MM.1S (cell line): Measurements from ENCODE around the gene DLGAP1.
A peak's percentile ranks its signal among the peaks of the same experiment; 100 is the strongest.

ENCODE experiments used
- DNase-seq: peaks from one replicate; pipeline ENCODE4 v3.0.0-alpha.2; 2015
- H2AFZ ChIP-seq: fragments of 300-600 bp; sonication (generic); 2 replicates; pipeline ENCODE4 v1.6.0; 2016; ENCODE audit warnings: antibody characterized with exemption, low read length
- H3F3A ChIP-seq: fragments of 300-600 bp; sonication (generic); 2 replicates; pipeline ENCODE4 v1.6.1; 2016; ENCODE audit warnings: mild to moderate bottlenecking, antibody characterized with exemption, low read length, moderate library complexity, mixed read lengths; ENCODE audit not compliant: insufficient read depth
- H3K27ac ChIP-seq: fragments of 300-600 bp; sonication (generic); 2 replicates; pipeline ENCODE4 v1.5.1; 2016; ENCODE audit warnings: mild to moderate bottlenecking, low read length
- H3K27me3 ChIP-seq: fragments of 300-600 bp; sonication (generic); replicated peaks from 2 replicates; pipeline ENCODE4 v1.6.0; 2016; ENCODE audit warnings: low read length; ENCODE audit not compliant: insufficient read depth
- H3K36me3 ChIP-seq: fragments of 300-600 bp; sonication (generic); replicated peaks from 2 replicates; pipeline ENCODE4 v1.6.1; 2016; ENCODE audit warnings: mild to moderate bottlenecking, low read length, mixed read lengths; ENCODE audit not compliant: insufficient read depth
- H3K4me1 ChIP-seq: fragments of 300-600 bp; sonication (generic); 2 replicates; pipeline ENCODE4 v1.6.1; 2016; ENCODE audit warnings: low read length, mixed read lengths
- H3K4me2 ChIP-seq: fragments of 300-600 bp; sonication (generic); 2 replicates; pipeline ENCODE4 v1.6.0; 2016; ENCODE audit warnings: low read depth, low read length
- H3K4me3 ChIP-seq: fragments of 300-600 bp; sonication (generic); 2 replicates; pipeline ENCODE4 v1.5.1; 2016; ENCODE audit warnings: low read length, mixed read lengths
- H3K79me2 ChIP-seq: fragments of 300-600 bp; sonication (generic); 2 replicates; pipeline ENCODE4 v1.6.1; 2016; ENCODE audit warnings: mixed run types, low read length, mixed read lengths
- H3K9ac ChIP-seq: fragments of 300-600 bp; sonication (generic); 2 replicates; pipeline ENCODE4 v1.6.1; 2016; ENCODE audit warnings: low read length, mixed read lengths
- H3K9me2 ChIP-seq: fragments of 300-600 bp; sonication (generic); replicated peaks from 2 replicates; pipeline ENCODE4 v1.6.1; 2016; ENCODE audit warnings: mild to moderate bottlenecking, low read length, mixed read lengths; ENCODE audit not compliant: insufficient read depth
- H3K9me3 ChIP-seq: fragments of 300-600 bp; sonication (generic); replicated peaks from 2 replicates; pipeline ENCODE4 v1.6.1; 2016; ENCODE audit warnings: mild to moderate bottlenecking, low read length, mixed read lengths; ENCODE audit not compliant: insufficient read depth
- H4K20me1 ChIP-seq: fragments of 300-600 bp; sonication (generic); 2 replicates; pipeline ENCODE4 v1.6.1; 2016; ENCODE audit warnings: mild to moderate bottlenecking, low read length, moderate library complexity, mixed read lengths; ENCODE audit not compliant: insufficient read depth
- EZH2 ChIP-seq: fragments of 300-600 bp; sonication (generic); optimal IDR thresholded peaks from 2 replicates; pipeline ENCODE3; 2017; ENCODE audit warnings: low read depth, mild to moderate bottlenecking, antibody characterized with exemption, low read length, mixed read lengths
- EZH2phosphoT487 ChIP-seq: fragments of 300-600 bp; sonication (generic); IDR thresholded peaks from 2 replicates; pipeline ENCODE4 v1.6.1; 2018; ENCODE audit warnings: antibody characterized with exemption, low read length
- TF ChIP-seq, protein P1 (sequence below): fragments of 300-600 bp; sonication (generic); IDR thresholded peaks from 2 replicates; pipeline ENCODE4 v1.5.1; 2016; ENCODE audit warnings: antibody characterized with exemption, low read length, mixed read lengths

The DLGAP1 gene

DNA sequence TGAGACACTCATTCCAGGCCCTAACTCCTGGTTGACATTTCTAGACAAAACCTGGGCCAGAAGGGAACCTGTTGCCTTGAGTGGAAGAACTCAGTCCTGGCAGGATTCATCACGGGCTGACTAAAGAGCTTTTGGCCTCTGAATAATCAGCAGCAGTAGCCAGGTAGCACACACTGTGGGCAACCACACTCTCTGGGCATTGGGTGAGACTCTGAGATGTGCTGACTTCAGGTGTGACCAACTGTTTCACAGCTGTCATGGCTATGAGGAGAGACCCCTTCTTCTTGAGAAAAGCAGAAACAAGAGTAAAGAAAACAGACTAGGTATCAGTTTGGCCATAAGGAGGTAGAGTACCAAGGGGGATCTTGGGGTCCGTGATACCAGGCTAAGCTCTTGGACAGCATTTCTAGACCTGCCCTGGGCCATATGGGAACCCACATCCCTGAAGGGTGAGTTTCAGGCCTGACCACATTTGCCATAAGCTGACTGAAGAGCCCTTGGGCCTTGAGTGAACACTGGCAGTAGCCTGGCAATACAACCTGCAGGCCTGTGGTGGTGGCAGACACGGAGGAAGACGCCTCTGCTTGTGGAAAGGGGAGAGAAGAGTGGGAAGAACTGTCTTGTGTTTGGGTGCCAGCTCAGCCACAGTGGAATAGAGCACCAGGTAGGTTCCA, 230.9 kb downstream of the DLGAP1 start:
- Histone ChIP-seq H3K36me3 (no peaks in the 10 kb centered on the region), H3K4me2 (no peak overlapping the region), H3K9me2 (no peaks in the 10 kb centered on the region), H3K4me3 (no peak overlapping the region), H3K79me2 (no peaks in the 10 kb centered on the region), H3K27ac (no peak overlapping the region), H3K9ac (no peak overlapping the region), H3K9me3 (no peaks in the 10 kb centered on the region), H3F3A (no peaks in the 10 kb centered on the region), H3K4me1 (no peaks in the 10 kb centered on the region), H4K20me1 (no peaks in the 10 kb centered on the region), H2AFZ (no peak overlapping the region), H3K27me3 (no peaks in the 10 kb centered on the region)
- TF ChIP-seq EZH2phosphoT487 (no peak), EZH2 (no peak)
- TF ChIP-seq, protein P1, sequence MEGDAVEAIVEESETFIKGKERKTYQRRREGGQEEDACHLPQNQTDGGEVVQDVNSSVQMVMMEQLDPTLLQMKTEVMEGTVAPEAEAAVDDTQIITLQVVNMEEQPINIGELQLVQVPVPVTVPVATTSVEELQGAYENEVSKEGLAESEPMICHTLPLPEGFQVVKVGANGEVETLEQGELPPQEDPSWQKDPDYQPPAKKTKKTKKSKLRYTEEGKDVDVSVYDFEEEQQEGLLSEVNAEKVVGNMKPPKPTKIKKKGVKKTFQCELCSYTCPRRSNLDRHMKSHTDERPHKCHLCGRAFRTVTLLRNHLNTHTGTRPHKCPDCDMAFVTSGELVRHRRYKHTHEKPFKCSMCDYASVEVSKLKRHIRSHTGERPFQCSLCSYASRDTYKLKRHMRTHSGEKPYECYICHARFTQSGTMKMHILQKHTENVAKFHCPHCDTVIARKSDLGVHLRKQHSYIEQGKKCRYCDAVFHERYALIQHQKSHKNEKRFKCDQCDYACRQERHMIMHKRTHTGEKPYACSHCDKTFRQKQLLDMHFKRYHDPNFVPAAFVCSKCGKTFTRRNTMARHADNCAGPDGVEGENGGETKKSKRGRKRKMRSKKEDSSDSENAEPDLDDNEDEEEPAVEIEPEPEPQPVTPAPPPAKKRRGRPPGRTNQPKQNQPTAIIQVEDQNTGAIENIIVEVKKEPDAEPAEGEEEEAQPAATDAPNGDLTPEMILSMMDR, result no peak
- DNase-seq, result peak; percentile 7

- no peak for DNase-seq
- no peaks in the 10 kb centered on the region for H3K9me3 ChIP-seq
- no peaks in the 10 kb centered on the region for H3K4me1 ChIP-seq
- no peak overlapping the region for H3K27ac ChIP-seq
- H3K27me3 ChIP-seq, result no peaks in the 10 kb centered on the region
- no peaks in the 10 kb centered on the region for H3F3A ChIP-seq
- no peak overlapping the region for H3K4me3 ChIP-seq
- no peak overlapping the region for H2AFZ ChIP-seq
- no peak overlapping the region for H3K9ac ChIP-seq
- no peak overlapping the region for H3K4me2 ChIP-seq
- H3K9me2 ChIP-seq, result no peaks in the 10 kb centered on the region
- no peaks in the 10 kb centered on the region for H4K20me1 ChIP-seq
- H3K36me3 ChIP-seq, result no peaks in the 10 kb centered on the region
- TF ChIP-seq EZH2, result no peak
- H3K79me2 ChIP-seq, result no peaks in the 10 kb centered on the region
These were observed 243.8 kb downstream of the DLGAP1 start for GRCh38 chr18:4211111-4211837.

DNA sequence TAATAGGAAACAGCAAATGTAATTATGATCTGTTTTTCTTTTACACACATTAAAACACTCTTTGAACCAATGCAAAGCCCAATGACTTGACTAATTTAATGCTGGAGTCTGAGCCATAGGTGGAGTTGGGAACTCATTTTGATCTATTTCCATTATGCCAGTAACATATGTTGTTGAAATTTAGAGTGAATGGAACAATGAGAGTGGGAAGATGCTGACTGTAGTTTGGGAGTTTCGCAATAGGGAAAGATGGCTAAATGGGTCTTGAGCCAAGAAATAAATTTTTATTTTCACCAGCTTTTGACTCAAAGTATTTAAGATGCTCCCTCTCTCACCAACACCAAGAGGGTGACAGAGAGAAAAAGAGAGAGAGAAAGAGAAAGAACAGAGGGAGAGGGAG, 246.7 kb downstream of the DLGAP1 start:
- no peak for DNase-seq
- H4K20me1 ChIP-seq, result no peaks in the 10 kb centered on the region
- no peaks in the 10 kb centered on the region for H3K79me2 ChIP-seq
- no peaks in the 10 kb centered on the region for H3F3A ChIP-seq
- H3K4me3 ChIP-seq, result no peak overlapping the region
- H3K9me3 ChIP-seq, result no peaks in the 10 kb centered on the region; the same call in 1 of the 2 replicates
- no peaks in the 10 kb centered on the region for H3K4me1 ChIP-seq
- TF ChIP-seq, protein P1, result no peak
- TF ChIP-seq EZH2phosphoT487, result no peak
- TF ChIP-seq EZH2, result no peak
- no peak overlapping the region for H3K4me2 ChIP-seq
- no peaks in the 10 kb centered on the region for H3K36me3 ChIP-seq
- H2AFZ ChIP-seq, result no peak overlapping the region
- H3K9me2 ChIP-seq, result no peaks in the 10 kb centered on the region
- H3K27me3 ChIP-seq, result no peaks in the 10 kb centered on the region
- H3K27ac ChIP-seq, result no peak overlapping the region
- H3K9ac ChIP-seq, result no peak overlapping the region
